HG03521 (cell line): Measurements from ENCODE around the gene F13B.
"Not testable (repeated sequence)": the region's sequence is repeated elsewhere in the genome, so short reads cannot be mapped to it uniquely, and the experiment has no call there.

ENCODE experiments used
- ATAC-seq: cut with Tn5 transposase; IDR thresholded peaks from one replicate; pipeline ENCODE4 v1.9.1; 2021; ENCODE audit warnings: mild to moderate bottlenecking, moderate library complexity; ENCODE audit not compliant: unreplicated experiment

The F13B gene

GRCh38 chr1:197042676-197043341 is 24.3 kb downstream of the F13B start:
- ATAC-seq: no peak

DNA sequence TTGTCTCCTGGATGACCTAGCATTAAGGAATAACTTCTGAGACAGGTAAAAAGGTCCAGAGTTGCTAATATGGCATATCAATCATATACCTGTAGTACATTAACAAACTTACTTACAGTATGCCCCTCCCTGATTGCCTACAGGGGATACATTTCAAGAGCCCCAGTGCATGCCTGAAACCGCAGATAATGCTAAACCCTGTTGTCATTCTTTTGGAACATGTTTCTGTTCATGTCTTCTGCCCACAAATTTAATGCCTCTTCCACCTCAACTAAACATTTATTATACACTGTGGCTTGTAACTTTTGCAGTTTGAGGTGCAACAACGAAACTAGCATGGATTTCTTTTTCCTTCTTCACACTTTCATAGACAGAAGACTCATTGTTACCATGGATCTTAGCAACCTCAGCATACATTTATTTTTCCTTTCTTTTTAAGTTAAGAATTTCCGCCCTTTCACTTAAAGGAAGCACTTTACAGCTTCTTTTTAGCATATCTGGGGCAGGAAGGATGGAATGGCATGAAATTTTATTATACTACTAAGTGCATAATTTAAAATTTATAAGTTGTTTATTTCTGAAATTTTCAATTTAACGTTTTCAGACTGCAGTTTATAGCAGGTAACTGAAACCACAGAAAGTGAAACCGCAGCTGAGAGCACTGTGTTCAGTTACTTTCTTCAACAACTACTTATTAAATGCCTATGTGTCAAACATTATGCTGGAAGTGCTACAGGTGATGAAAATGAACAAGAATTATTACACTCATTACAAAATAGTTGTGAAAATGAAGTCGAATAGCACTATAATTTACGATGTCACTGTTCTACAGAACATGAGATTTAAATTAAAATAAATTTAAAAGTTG is 25.3 kb downstream of the F13B start:
- ATAC-seq: no peak

DNA sequence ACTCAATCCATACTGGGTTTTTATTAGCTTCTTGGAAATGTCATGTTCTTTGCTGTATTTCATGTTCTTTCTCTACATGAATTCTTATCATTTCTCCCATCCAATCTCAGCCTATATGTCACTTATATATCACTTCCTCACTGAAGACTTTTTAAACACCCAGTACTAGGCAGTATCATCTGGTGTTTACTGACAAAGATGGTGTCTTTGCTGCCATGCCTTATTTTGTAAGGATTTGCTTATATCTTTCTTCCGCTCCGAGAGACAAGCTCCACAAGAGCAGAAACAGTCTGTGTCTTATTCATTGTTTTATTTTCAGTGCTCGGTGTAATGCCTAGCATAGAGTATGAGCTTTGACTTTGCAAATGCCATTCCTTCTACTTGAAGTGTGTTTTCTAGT is 30.2 kb downstream of the F13B start:
- ATAC-seq: no peak

GRCh38 chr1:197034631-197035339 is 32.3 kb downstream of the F13B start:
- ATAC-seq: not testable (repeated sequence)

DNA sequence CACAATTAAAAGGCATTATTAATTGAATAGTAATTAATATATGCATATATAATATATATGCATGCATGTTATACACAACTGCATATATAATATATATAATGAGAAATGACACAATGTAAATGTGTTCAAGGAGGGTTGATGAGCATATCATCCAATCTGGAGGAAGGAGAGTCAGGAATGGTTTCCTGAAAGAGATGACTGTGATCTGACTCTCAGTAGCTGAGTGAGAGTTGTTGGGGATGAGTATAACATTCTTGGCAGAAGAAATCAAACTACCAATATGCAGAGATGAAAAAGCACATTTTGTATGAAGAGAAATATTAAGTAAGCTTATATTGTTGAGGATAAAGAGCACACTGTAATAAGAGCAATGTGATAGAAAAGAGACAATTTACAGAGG is 37.3 kb downstream of the F13B start:
- ATAC-seq: no peak

- no peak for ATAC-seq
Observed at GRCh38 chr1:197027359-197027758, 39.7 kb downstream of the F13B start.

DNA sequence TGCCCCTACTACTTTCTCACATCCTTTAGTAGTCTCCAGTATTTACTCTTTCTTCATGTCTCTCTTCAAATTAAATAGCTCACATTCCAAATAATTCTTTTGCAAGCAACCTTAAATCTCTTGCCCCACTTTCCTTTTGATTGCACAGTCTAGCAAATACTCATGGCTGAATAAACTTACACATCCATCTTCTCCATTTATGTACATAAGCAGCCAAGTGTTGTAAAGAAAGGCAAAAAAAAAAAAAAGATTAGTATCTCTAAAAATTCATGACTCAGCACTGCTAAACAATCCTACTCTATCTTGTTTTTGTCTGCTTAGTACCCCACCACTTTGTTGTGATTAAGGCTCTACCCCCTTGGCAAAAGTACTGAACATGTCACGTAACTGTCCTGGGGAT is 42.6 kb downstream of the F13B start:
- no peak for ATAC-seq

DNA sequence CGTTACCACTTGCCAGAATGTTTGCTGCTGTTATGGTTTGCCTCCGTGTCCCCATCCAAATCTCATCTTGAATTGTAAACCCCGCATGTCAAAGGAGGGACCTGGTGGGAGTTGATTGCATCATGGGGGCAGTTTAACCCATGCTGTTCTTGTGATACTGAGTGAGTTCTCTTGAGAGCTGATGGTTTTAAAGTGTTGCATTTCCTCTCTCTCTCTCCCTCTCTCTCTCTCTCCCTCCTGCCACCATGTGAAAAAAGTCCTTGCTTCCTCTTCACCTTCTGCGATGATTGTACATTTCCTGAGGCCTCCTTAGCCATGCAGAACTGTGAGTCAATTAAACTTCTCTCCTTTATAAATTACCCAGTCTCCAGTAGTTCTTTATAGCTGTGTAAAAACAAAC is 45.3 kb downstream of the F13B start:
- ATAC-seq: no peak

DNA sequence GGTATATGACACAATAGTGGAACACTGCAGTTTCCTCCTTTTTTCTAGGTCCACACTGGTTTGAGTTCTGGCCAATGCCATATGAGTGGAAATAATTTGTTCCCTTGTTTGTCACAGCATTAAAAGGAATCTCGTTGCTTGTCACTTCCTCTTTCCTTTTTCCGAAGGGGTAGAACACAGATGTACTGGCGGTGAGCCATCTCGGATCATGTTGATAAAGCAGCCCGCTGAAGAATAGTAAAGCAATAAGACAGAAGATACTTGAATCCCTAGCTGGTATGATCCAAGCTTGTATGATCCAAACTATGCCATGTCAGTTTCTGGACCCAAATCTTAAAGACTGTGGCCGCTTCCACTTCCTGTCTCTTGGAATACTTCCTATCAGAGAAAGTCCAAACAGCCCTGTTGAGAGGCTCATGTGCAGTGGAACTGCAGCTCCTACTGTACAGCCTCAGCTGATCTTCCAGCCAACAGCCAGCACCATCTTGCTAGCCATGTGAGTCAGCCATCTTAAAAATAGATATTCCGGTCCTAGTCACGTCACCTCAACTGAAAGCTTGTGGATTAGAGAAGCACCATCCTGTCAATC is 49.4 kb downstream of the F13B start:
- no peak for ATAC-seq

- ATAC-seq: no peak
Observed at GRCh38 chr1:197016751-197017150, 50.3 kb downstream of the F13B start.

DNA sequence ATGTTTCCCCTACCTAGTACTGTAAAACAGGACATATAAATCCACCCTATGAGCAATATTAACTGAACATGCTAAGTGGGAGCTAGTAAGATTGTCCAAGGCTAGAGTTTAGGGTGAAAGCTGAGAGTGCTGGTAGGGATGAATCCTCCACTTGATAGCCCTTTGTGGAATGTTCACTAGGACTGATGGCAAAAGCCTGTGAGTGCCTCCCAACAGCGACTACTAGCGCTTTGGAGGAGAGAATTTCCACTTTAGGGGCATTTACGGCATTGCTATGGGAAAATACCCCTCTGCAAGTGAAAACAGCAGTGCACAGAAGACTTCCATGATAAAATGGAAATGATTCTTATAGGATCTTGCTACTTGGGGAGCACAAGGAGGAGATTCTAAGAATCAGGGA is 53.8 kb downstream of the F13B start:
- ATAC-seq: no peak

GRCh38 chr1:197011614-197012013 is 55.4 kb downstream of the F13B start:
- ATAC-seq: no peak

DNA sequence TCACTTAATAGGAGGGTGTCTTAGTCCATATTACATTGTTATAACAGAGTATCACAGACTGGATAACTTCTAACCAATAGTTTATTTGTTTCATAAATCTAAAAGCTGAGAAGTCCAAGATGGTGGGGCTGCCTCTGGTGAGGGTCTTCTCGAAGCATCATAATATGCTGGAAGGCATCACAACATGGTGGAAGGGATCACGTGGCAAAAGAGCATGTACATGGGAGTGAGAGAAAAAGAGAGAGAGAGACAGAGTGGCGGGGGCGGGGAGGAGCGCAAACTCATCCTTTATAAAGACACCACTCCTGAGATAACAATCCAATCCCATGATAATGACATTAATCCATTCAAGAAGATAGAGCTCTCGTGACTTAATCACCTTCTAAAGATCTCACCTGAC is 58.2 kb downstream of the F13B start:
- no peak for ATAC-seq

DNA sequence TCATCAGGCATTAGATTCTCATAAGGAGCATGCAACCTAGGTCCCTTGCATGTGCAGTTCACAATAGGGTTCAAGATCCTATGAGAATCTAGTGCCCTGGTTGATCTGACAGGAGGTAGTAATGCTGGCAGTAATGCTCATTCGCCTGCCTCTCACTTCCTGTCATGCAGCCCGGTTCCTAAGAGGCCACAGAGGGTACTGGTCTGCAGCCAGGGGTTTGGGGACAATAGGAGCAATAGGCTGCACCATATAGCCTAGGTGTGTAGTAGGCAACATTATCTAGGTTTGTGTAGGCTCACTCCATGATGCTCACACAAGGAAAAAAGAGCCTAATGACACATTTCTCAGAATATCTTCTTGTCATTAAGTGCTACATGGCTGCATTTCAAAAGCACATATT is 63.9 kb downstream of the F13B start:
- no peak for ATAC-seq

GRCh38 chr1:197001828-197002227 is 65.2 kb downstream of the F13B start:
- ATAC-seq: no peak

GRCh38 chr1:196997423-196997822 is 69.6 kb downstream of the F13B start:
- ATAC-seq: no peak

DNA sequence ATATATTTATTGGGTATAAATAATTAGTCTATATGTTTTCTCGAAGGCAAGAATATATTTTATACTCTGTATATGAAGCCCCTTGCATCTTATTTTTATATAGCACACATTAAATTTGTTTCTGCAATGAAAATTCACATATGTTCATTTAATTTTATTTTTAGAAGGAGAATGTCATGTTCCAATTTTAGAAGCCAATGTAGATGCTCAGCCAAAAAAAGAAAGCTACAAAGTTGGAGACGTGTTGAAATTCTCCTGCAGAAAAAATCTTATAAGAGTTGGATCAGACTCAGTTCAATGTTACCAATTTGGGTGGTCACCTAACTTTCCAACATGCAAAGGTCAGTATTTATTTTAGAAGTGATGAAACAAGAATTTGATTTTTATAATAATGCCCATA is 73.1 kb downstream of the F13B start:
- no peak for ATAC-seq

- not testable (repeated sequence) for ATAC-seq
Observed at GRCh38 chr1:196991919-196992651, 75.0 kb downstream of the F13B start.
